Measurements from ENCODE around the gene ZNF609. TPM values are rescaled to one million over a fixed set of nuclear protein-coding genes. Genes with fewer than 3 reads are reported as not detected.

The ZNF609 gene
- total and polyA plus RNA-seq, 2 of the 13 experiments (the other 11 are each of a cell fraction or from before 2014, with no cell fraction given), result 8.9 to 9.9 TPM

GRCh38 chr15:64732156-64732860 lies 271.9 kb downstream of the ZNF609 start (continued):
- TF ChIP-seq JUNB (CRISPR knock-in tag; IDR thresholded peaks at IDR 0.05; ENCODE audit: borderline replicate concordance), result no peak
- TF ChIP-seq TBL1XR1 (IDR thresholded peaks at IDR 0.05; ENCODE audit: borderline replicate concordance, low read length, partially characterized antibody), result peak; percentile 98
- TF ChIP-seq REST (IDR thresholded peaks at IDR 0.05; ENCODE audit: borderline replicate concordance in 1 of 2, low read depth in 1 of 2, low read length in 2 of 2), result peak in 1 of 2 experiments; percentile 49; a peak in 1 of 4 replicates
- TF ChIP-seq FOSL2 (CRISPR knock-in tag; IDR thresholded peaks at IDR 0.05), result peak; percentile 86
- peak; percentile 58; the same call in 1 of the 2 replicates for TF ChIP-seq KDM3A (CRISPR knock-in tag; IDR thresholded peaks at IDR 0.05; ENCODE audit: low read depth)
- TF ChIP-seq ZNF7 (CRISPR knock-in tag; IDR thresholded peaks at IDR 0.05), result no peak
- TF ChIP-seq ZNF788 (CRISPR knock-in tag; IDR thresholded peaks at IDR 0.05; ENCODE audit: borderline replicate concordance), result peak; percentile 21; the same call in 1 of the 2 replicates
- TF ChIP-seq REL (CRISPR knock-in tag; conservative IDR thresholded peaks at IDR 0.05), result no peak
- no peak for TF ChIP-seq HES4 (CRISPR knock-in tag; IDR thresholded peaks at IDR 0.05; ENCODE audit: borderline replicate concordance)
- no peak for TF ChIP-seq ZNF430 (CRISPR knock-in tag; IDR thresholded peaks at IDR 0.05)
- TF ChIP-seq ZNF691 (CRISPR knock-in tag; IDR thresholded peaks at IDR 0.05; ENCODE audit: borderline replicate concordance, low read depth), result no peak
- no peak for TF ChIP-seq ZNF382 (CRISPR knock-in tag; IDR thresholded peaks at IDR 0.05; ENCODE audit: borderline replicate concordance)
- TF ChIP-seq REXO4 (CRISPR knock-in tag; IDR thresholded peaks at IDR 0.05; ENCODE audit: borderline replicate concordance), result no peak
- peak; percentile 14; the same call in 1 of the 2 replicates for TF ChIP-seq JUND (CRISPR knock-in tag; IDR thresholded peaks at IDR 0.05)
- peak; percentile 76 for TF ChIP-seq TARDBP (CRISPR knock-in tag; IDR thresholded peaks at IDR 0.05)
- TF ChIP-seq, protein P1, sequence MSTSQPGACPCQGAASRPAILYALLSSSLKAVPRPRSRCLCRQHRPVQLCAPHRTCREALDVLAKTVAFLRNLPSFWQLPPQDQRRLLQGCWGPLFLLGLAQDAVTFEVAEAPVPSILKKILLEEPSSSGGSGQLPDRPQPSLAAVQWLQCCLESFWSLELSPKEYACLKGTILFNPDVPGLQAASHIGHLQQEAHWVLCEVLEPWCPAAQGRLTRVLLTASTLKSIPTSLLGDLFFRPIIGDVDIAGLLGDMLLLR (CRISPR knock-in tag; IDR thresholded peaks at IDR 0.05), result no peak
- no peak for TF ChIP-seq TOPORS (CRISPR knock-in tag; IDR thresholded peaks at IDR 0.05)
- TF ChIP-seq KAT8 (CRISPR knock-in tag; IDR thresholded peaks at IDR 0.05), result no peak; the same call in 1 of the 2 replicates
- no peak for TF ChIP-seq ZNF597 (CRISPR knock-in tag; IDR thresholded peaks at IDR 0.05)
- TF ChIP-seq ZKSCAN5 (CRISPR knock-in tag; IDR thresholded peaks at IDR 0.05), result no peak
- TF ChIP-seq, protein P2, sequence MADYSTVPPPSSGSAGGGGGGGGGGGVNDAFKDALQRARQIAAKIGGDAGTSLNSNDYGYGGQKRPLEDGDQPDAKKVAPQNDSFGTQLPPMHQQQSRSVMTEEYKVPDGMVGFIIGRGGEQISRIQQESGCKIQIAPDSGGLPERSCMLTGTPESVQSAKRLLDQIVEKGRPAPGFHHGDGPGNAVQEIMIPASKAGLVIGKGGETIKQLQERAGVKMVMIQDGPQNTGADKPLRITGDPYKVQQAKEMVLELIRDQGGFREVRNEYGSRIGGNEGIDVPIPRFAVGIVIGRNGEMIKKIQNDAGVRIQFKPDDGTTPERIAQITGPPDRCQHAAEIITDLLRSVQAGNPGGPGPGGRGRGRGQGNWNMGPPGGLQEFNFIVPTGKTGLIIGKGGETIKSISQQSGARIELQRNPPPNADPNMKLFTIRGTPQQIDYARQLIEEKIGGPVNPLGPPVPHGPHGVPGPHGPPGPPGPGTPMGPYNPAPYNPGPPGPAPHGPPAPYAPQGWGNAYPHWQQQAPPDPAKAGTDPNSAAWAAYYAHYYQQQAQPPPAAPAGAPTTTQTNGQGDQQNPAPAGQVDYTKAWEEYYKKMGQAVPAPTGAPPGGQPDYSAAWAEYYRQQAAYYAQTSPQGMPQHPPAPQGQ (CRISPR knock-in tag; IDR thresholded peaks at IDR 0.05; ENCODE audit: borderline replicate concordance), result no peak
- peak; percentile 46; the same call in 1 of the 2 replicates for TF ChIP-seq SMAD3 (CRISPR knock-in tag; IDR thresholded peaks at IDR 0.05)
